ENCODE results near the gene SRPK2.

DNA sequence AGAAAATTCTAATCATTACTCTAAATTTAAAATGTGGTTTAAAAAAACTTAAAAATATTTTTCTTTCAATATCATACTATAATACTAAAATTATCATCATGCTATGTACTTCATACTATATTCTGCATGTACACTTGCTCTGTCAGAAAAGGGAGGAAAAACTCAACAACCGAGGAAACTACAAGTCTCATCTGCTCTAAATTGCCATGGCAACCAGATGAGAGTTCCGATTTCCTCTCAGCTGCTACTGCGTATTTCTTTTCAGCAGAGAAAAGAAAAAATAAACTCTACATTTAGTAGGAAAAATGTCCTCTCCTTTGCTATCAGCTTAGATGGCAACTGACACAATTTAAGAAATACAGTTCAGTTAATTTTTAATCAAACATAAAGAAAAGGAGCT, 178.9 kb downstream of the SRPK2 start:
- no peak for TF ChIP-seq POLR2A (IDR thresholded peaks at IDR 0.05)
- TF ChIP-seq, protein P1, sequence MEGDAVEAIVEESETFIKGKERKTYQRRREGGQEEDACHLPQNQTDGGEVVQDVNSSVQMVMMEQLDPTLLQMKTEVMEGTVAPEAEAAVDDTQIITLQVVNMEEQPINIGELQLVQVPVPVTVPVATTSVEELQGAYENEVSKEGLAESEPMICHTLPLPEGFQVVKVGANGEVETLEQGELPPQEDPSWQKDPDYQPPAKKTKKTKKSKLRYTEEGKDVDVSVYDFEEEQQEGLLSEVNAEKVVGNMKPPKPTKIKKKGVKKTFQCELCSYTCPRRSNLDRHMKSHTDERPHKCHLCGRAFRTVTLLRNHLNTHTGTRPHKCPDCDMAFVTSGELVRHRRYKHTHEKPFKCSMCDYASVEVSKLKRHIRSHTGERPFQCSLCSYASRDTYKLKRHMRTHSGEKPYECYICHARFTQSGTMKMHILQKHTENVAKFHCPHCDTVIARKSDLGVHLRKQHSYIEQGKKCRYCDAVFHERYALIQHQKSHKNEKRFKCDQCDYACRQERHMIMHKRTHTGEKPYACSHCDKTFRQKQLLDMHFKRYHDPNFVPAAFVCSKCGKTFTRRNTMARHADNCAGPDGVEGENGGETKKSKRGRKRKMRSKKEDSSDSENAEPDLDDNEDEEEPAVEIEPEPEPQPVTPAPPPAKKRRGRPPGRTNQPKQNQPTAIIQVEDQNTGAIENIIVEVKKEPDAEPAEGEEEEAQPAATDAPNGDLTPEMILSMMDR (IDR thresholded peaks at IDR 0.05) = no peak
- no peak for TF ChIP-seq POLR2AphosphoS5 (IDR thresholded peaks at IDR 0.05)
- no peak for TF ChIP-seq EP300 (IDR thresholded peaks at IDR 0.05)
